ENCODE measurements around the gene HOXA7.

HOXA7 gene

GRCh38 chr7:27126596-27127327 is 29.7 kb downstream of the HOXA7 start:
- no peak for DNase-seq (ENCODE audit: low read depth)
- TF ChIP-seq CTCF (IDR thresholded peaks at IDR 0.05; ENCODE audit: insufficient read depth, low read depth, low read length, missing control alignments) = no peak
- H3K4me3 ChIP-seq (ENCODE audit: low read depth, low read length) = no peak overlapping the region

GRCh38 chr7:27125986-27126394 is 30.5 kb downstream of the HOXA7 start:
- TF ChIP-seq CTCF (IDR thresholded peaks at IDR 0.05; ENCODE audit: insufficient read depth, low read depth, low read length, missing control alignments) = no peak
- no peak for DNase-seq (ENCODE audit: low read depth)
- H3K4me3 ChIP-seq (ENCODE audit: low read depth, low read length) = no peak overlapping the region

GRCh38 chr7:27124902-27125689 is 31.4 kb downstream of the HOXA7 start:
- H3K4me3 ChIP-seq (ENCODE audit: low read depth, low read length) = no peak overlapping the region
- DNase-seq (ENCODE audit: low read depth) = no peak
- TF ChIP-seq CTCF (IDR thresholded peaks at IDR 0.05; ENCODE audit: insufficient read depth, low read depth, low read length, missing control alignments) = no peak

- no peak overlapping the region for H3K4me3 ChIP-seq (ENCODE audit: low read depth, low read length)
- DNase-seq (ENCODE audit: low read depth) = no peak
- TF ChIP-seq CTCF (IDR thresholded peaks at IDR 0.05; ENCODE audit: insufficient read depth, low read depth, low read length, missing control alignments) = no peak
These were observed 32.2 kb downstream of the HOXA7 start for GRCh38 chr7:27124096-27124901.

GRCh38 chr7:27123477-27124053 is 32.9 kb downstream of the HOXA7 start:
- H3K4me3 ChIP-seq (ENCODE audit: low read depth, low read length) = no peak overlapping the region
- DNase-seq (ENCODE audit: low read depth) = no peak
- TF ChIP-seq CTCF (IDR thresholded peaks at IDR 0.05; ENCODE audit: insufficient read depth, low read depth, low read length, missing control alignments) = no peak

GRCh38 chr7:27123007-27123476 is 33.4 kb downstream of the HOXA7 start:
- no peak for DNase-seq (ENCODE audit: low read depth)
- no peak for TF ChIP-seq CTCF (IDR thresholded peaks at IDR 0.05; ENCODE audit: insufficient read depth, low read depth, low read length, missing control alignments)
- no peak overlapping the region for H3K4me3 ChIP-seq (ENCODE audit: low read depth, low read length)

Data from GM12865 (cell line).